Measurements from ENCODE around the gene BCL2L2. TPM values are rescaled to one million over a fixed set of nuclear protein-coding genes. Genes with fewer than 3 reads are reported as not detected.

The BCL2L2 gene
- total RNA-seq, 6 experiments from 2014 or later: 8.8 to 15.8 (median 12.1) TPM

- peak; percentile 99 for DNase-seq
- no peak for TF ChIP-seq CTCF (IDR thresholded peaks at IDR 0.05)
- TF ChIP-seq POLR2A (IDR thresholded peaks at IDR 0.05): peak; percentile 72
- peaks cover 0 to 15% (median 4%) of the 10 kb centered on the region in 4 donors for H3K4me1 ChIP-seq
- peak; percentile 90 to 97 (median 92) for ATAC-seq
- H3K36me3 ChIP-seq: peaks cover 0 to 28% (median 13%) of the 10 kb centered on the region in 4 donors
- H3K27me3 ChIP-seq: no peaks in the 10 kb centered on the region
- H3K9me3 ChIP-seq: no peaks in the 10 kb centered on the region
- peak within 1 kb of the TSS; percentile 74 to 92 (median 82) for H3K4me3 ChIP-seq
- 6% methylated on average over 27 of the region's 63 CpGs for WGBS (ENCODE audit: insufficient coverage, low coverage, low lambda C conversion rate, missing lambda C conversion rate)
- intact Hi-C loops (cut with DNase I): no loop called here
- H3K27ac ChIP-seq: peak within 1 kb of the TSS; percentile 91 to 94 (median 93)
Observed at GRCh38 chr14:23320584-23321571, 14.2 kb downstream of the BCL2L2 start, which contains the start of gene PABPN1. PABPN1 (plus strand) TSS chr14:23321457; CDS start chr14:23321470, 13 bp downstream.

- 1% methylated on average over 20 of the region's 64 CpGs for WGBS (ENCODE audit: insufficient coverage, low coverage, low lambda C conversion rate, missing lambda C conversion rate)
- intact Hi-C loops (cut with DNase I): no loop called here
- DNase-seq (peak; percentile 70 to 77 (median 74)), ATAC-seq (peak; percentile 30 to 45 (median 40))
- H3K27me3 ChIP-seq: no peaks in the 10 kb centered on the region
- H3K27ac ChIP-seq: peak overlapping the region; percentile 91 to 94 (median 91)
- TF ChIP-seq POLR2A (IDR thresholded peaks at IDR 0.05): peak; percentile 28
- no peak for TF ChIP-seq CTCF (IDR thresholded peaks at IDR 0.05)
- H3K9me3 ChIP-seq: no peaks in the 10 kb centered on the region
- peaks cover 0 to 15% (median 4%) of the 10 kb centered on the region in 4 donors for H3K4me1 ChIP-seq
- peak overlapping the region; percentile 74 to 92 (median 82) for H3K4me3 ChIP-seq
- H3K36me3 ChIP-seq: peaks cover 0 to 28% (median 13%) of the 10 kb centered on the region in 4 donors
Observed at GRCh38 chr14:23321572-23322547, 15.2 kb downstream of the BCL2L2 start.

- Histone ChIP-seq H3K27me3 (no peaks in the 10 kb centered on the region), H3K4me1 (peaks cover 0 to 15% (median 4%) of the 10 kb centered on the region in 4 donors), H3K36me3 (peaks cover 0 to 28% (median 13%) of the 10 kb centered on the region in 4 donors), H3K9me3 (no peaks in the 10 kb centered on the region), H3K4me3 (peak overlapping the region; percentile 74 to 92 (median 82)), H3K27ac (peak overlapping the region; percentile 91 to 94 (median 91))
- DNase-seq: no peak
- WGBS (ENCODE audit: insufficient coverage, low coverage, low lambda C conversion rate, missing lambda C conversion rate): 43% methylated on average over 10 of the region's 10 CpGs
- intact Hi-C loops (cut with DNase I): no loop called here
- TF ChIP-seq POLR2A (IDR thresholded peaks at IDR 0.05): no peak
- TF ChIP-seq CTCF (IDR thresholded peaks at IDR 0.05): no peak
- ATAC-seq: no peak
Observed at GRCh38 chr14:23322568-23323517, 16.2 kb downstream of the BCL2L2 start.

All from right lobe of liver (tissue), 6 donors.